ENCODE data around the gene RGS19.

DNA sequence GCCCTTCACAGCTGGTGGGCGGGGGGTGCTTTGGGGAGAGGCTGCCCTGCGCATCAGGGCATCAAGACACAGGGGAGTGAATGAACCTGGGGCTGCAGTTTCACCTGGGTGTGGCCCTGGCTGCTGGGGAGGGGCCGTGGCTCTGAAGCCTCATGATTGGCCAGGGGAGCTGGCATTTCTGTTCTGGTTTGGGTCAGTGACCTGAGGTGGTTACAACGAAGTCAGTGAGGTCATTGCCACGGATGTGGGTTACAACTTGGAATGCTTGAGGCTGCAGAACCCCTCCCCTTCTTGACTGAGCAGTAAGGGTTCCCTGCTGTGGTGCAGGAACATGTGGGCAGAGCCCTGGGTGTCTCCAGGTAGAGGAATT, 13.4 kb downstream of the RGS19 start:
- no peak for TF ChIP-seq EZH2 (IDR thresholded peaks at IDR 0.05; ENCODE audit: borderline replicate concordance, low read depth, low read length, poor library complexity, severe bottlenecking)
- TF ChIP-seq, protein P1, sequence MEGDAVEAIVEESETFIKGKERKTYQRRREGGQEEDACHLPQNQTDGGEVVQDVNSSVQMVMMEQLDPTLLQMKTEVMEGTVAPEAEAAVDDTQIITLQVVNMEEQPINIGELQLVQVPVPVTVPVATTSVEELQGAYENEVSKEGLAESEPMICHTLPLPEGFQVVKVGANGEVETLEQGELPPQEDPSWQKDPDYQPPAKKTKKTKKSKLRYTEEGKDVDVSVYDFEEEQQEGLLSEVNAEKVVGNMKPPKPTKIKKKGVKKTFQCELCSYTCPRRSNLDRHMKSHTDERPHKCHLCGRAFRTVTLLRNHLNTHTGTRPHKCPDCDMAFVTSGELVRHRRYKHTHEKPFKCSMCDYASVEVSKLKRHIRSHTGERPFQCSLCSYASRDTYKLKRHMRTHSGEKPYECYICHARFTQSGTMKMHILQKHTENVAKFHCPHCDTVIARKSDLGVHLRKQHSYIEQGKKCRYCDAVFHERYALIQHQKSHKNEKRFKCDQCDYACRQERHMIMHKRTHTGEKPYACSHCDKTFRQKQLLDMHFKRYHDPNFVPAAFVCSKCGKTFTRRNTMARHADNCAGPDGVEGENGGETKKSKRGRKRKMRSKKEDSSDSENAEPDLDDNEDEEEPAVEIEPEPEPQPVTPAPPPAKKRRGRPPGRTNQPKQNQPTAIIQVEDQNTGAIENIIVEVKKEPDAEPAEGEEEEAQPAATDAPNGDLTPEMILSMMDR (conservative IDR thresholded peaks at IDR 0.05; ENCODE audit: low read depth, low read length) = no peak
